DND-41 (cell line): ENCODE data around the gene DDIT3.
"Not testable (repeated sequence)": the region's sequence is repeated elsewhere in the genome, so short reads cannot be mapped to it uniquely, and the experiment has no call there.

ENCODE experiments used
- ATAC-seq: fragments of 200-7000 bp; cut with Tn5 transposase; 3 replicates; pipeline ENCODE4 v1.9.1; 2021; ENCODE audit warnings: low read depth; ENCODE audit not compliant: insufficient read depth
- DNase-seq: peaks from one replicate; pipeline ENCODE4 v3.0.0-alpha.2; 2020
- H2AFZ ChIP-seq: 2 replicates; pipeline ENCODE4 v1.6.0; 2012; ENCODE audit warnings: low read depth, low read length
- H3K27ac ChIP-seq: 2 replicates; pipeline ENCODE4 v1.5.1; 2012; ENCODE audit warnings: low read length, inconsistent platforms
- H3K27me3 ChIP-seq: fragments of 200-600 bp; sonication (generic); 2 replicates; pipeline ENCODE4 v1.6.0; 2012; ENCODE audit warnings: low read length, mild to moderate bottlenecking, inconsistent platforms; ENCODE audit not compliant: insufficient read depth, poor library complexity
- H3K36me3 ChIP-seq: 2 replicates; pipeline ENCODE4 v1.5.1; 2012; ENCODE audit warnings: low read length, inconsistent platforms; ENCODE audit not compliant: insufficient read depth
- H3K4me1 ChIP-seq: 2 replicates; pipeline ENCODE4 v1.5.1; 2012; ENCODE audit warnings: mild to moderate bottlenecking, low read length; ENCODE audit not compliant: insufficient read depth
- H3K4me2 ChIP-seq: 2 replicates; pipeline ENCODE4 v1.6.0; 2012; ENCODE audit warnings: mild to moderate bottlenecking, moderate library complexity, low read length, inconsistent platforms; ENCODE audit not compliant: insufficient read depth
- H3K4me3 ChIP-seq, 2 experiments: fragments of 200-600 bp in 1 of 2; shearing (Covaris generic) in 1 of 2; 2 replicates each; pipeline ENCODE4 v1.5.1; 2012 to 2016; ENCODE audit warnings: inconsistent platforms in 2 of 2, low read length in 2 of 2, mild to moderate bottlenecking in 2 of 2, low read depth in 1 of 2, moderate library complexity in 1 of 2
- H3K79me2 ChIP-seq: 2 replicates; pipeline ENCODE4 v1.6.0; 2012; ENCODE audit warnings: low read length, inconsistent platforms; ENCODE audit not compliant: insufficient read depth
- H3K9ac ChIP-seq: 2 replicates; pipeline ENCODE4 v1.6.0; 2012; ENCODE audit warnings: low read depth, mild to moderate bottlenecking, inconsistent platforms, low read length, moderate library complexity
- H3K9me3 ChIP-seq: 2 replicates; pipeline ENCODE4 v1.5.1; 2012; ENCODE audit warnings: low read length, moderate library complexity, mild to moderate bottlenecking, inconsistent platforms; ENCODE audit not compliant: insufficient read depth, severe bottlenecking
- H4K20me1 ChIP-seq: 2 replicates; pipeline ENCODE4 v1.6.0; 2012; ENCODE audit warnings: low read length; ENCODE audit not compliant: insufficient read depth
- CTCF ChIP-seq: IDR thresholded peaks from 2 replicates; pipeline ENCODE4 v1.5.1; 2012; ENCODE audit warnings: borderline replicate concordance, low read length, moderate library complexity, mild to moderate bottlenecking; ENCODE audit not compliant: poor library complexity, severe bottlenecking; ENCODE audit errors: extremely low read depth
- EZH2 ChIP-seq: IDR thresholded peaks from 3 replicates; pipeline ENCODE4 v1.6.1; 2012; ENCODE audit warnings: borderline replicate concordance, low read depth, mild to moderate bottlenecking, moderate library complexity, low read length, inconsistent platforms; ENCODE audit not compliant: severe bottlenecking

DDIT3 gene

GRCh38 chr12:57513677-57514076 lies 6.6 kb downstream of the DDIT3 start:
- H3K27ac ChIP-seq, ATAC-seq, DNase-seq, H2AFZ ChIP-seq, H3K4me3 ChIP-seq, H3K9me3 ChIP-seq, H3K9ac ChIP-seq, H3K4me2 ChIP-seq, H3K27me3 ChIP-seq: not testable (repeated sequence)
- peaks cover 96% of the 10 kb centered on the region for H3K36me3 ChIP-seq
- H3K4me1 ChIP-seq: peaks cover 19% of the 10 kb centered on the region
- peaks cover 49% of the 10 kb centered on the region; the same call in 1 of the 2 replicates for H4K20me1 ChIP-seq
- peaks cover 47% of the 10 kb centered on the region for H3K79me2 ChIP-seq

GRCh38 chr12:57513266-57513665 lies 7.0 kb downstream of the DDIT3 start:
- peaks cover 96% of the 10 kb centered on the region for H3K36me3 ChIP-seq
- H3K9me3 ChIP-seq: no peaks in the 10 kb centered on the region
- H3K79me2 ChIP-seq: peaks cover 43% of the 10 kb centered on the region
- TF ChIP-seq CTCF (no peak), EZH2 (no peak)
- DNase-seq (no peak), ATAC-seq (no peak)
- no peak overlapping the region for H3K9ac ChIP-seq
- no peak overlapping the region for H3K27ac ChIP-seq
- H3K4me1 ChIP-seq: peaks cover 15% of the 10 kb centered on the region
- H2AFZ ChIP-seq: no peak overlapping the region
- no peaks in the 10 kb centered on the region for H3K27me3 ChIP-seq
- H3K4me3 ChIP-seq: no peak overlapping the region
- no peak overlapping the region for H3K4me2 ChIP-seq
- peaks cover 46% of the 10 kb centered on the region; the same call in 1 of the 2 replicates for H4K20me1 ChIP-seq

GRCh38 chr12:57512665-57513064 lies 7.6 kb downstream of the DDIT3 start:
- Histone ChIP-seq H3K4me2 (no peak overlapping the region), H3K27ac (no peak overlapping the region), H3K4me3 (no peak overlapping the region), H3K79me2 (peaks cover 37% of the 10 kb centered on the region), H4K20me1 (peaks cover 42% of the 10 kb centered on the region; the same call in 1 of the 2 replicates), H3K9me3 (no peaks in the 10 kb centered on the region), H2AFZ (no peak overlapping the region), H3K36me3 (peaks cover 90% of the 10 kb centered on the region), H3K9ac (no peak overlapping the region), H3K4me1 (peaks cover 9% of the 10 kb centered on the region), H3K27me3 (no peaks in the 10 kb centered on the region)
- no peak for TF ChIP-seq CTCF
- no peak for TF ChIP-seq EZH2
- ATAC-seq (no peak), DNase-seq (no peak)

- ATAC-seq: no peak
- peaks cover 34% of the 10 kb centered on the region; the same call in 1 of the 2 replicates for H4K20me1 ChIP-seq
These were observed 8.6 kb downstream of the DDIT3 start for GRCh38 chr12:57511588-57512325.

More at GRCh38 chr12:57511588-57512325, 8.6 kb downstream of the DDIT3 start:
- Histone ChIP-seq H3K4me3 (no peak overlapping the region), H3K4me2 (no peak overlapping the region), H3K27ac (no peak overlapping the region), H3K36me3 (peaks cover 81% of the 10 kb centered on the region), H2AFZ (no peak overlapping the region), H3K27me3 (no peaks in the 10 kb centered on the region), H3K4me1 (0 out of 2 replicates have a peak, but pooled peaks cover under 1% of the 10 kb centered on the region), H3K9ac (no peak overlapping the region), H3K79me2 (peaks cover 28% of the 10 kb centered on the region), H3K9me3 (no peaks in the 10 kb centered on the region)
- TF ChIP-seq CTCF: no peak
- no peak for TF ChIP-seq EZH2
- no peak for DNase-seq
